GM04503 (cell line): ENCODE data around the gene ATP7B.

Source experiments
- DNase-seq: peaks from one replicate; pipeline ENCODE4 v3.0.0-alpha.2; 2012; ENCODE audit warnings: low read depth

ATP7B gene

GRCh38 chr13:51892657-51893056, 118.6 kb downstream of the ATP7B start:
- DNase-seq = no peak

DNA sequence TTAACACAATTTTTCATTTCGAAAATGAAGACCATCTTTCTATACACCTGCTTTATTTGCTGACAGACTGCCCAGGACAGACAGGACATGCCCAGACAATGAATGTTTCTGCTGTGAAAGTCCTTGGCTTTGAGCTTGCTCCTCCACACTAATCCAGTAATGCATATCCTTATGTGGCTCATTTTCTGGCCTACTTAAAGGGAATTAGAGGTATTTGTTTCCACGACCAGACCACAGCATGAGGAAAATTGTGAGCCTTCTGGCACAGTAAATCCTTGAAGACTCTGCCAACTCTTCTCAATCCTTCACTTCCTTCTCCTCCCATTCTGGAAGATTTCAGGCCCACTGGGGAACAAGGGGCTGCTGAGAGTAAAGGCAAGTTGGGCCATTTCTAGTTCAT, 123.8 kb downstream of the ATP7B start:
- no peak for DNase-seq

GRCh38 chr13:51885651-51886050, 125.6 kb downstream of the ATP7B start:
- no peak for DNase-seq

DNA sequence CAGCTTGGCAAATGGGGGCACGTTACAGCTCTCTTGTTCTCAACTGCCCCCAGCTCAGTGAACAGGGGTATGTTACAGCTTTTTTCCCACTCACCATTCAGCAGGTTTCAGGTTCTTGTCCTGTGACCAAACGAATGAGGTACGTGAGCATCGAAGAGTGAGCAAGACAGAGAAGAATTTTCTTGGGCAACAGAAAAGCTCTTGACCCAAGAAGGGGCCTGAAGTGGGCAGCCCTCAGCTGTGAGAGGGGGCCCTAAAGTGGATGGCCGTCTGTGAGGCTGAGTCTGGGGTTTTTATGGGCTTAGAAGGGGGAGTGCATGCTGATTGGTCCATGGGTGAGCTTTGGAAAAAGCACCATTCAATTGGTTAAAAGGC, 128.0 kb downstream of the ATP7B start:
- DNase-seq = no peak
